NAMALWA (cell line): ENCODE data around the gene SPG11.
A peak's percentile ranks its signal among the peaks of the same experiment; 100 is the strongest.
"Not testable (repeated sequence)": the region's sequence is repeated elsewhere in the genome, so short reads cannot be mapped to it uniquely, and the experiment has no call there.

ENCODE experiments used
- DNase-seq: peaks from one replicate; pipeline ENCODE4 v3.0.0-alpha.2; 2015; ENCODE audit warnings: low spot score

Gene SPG11

DNA sequence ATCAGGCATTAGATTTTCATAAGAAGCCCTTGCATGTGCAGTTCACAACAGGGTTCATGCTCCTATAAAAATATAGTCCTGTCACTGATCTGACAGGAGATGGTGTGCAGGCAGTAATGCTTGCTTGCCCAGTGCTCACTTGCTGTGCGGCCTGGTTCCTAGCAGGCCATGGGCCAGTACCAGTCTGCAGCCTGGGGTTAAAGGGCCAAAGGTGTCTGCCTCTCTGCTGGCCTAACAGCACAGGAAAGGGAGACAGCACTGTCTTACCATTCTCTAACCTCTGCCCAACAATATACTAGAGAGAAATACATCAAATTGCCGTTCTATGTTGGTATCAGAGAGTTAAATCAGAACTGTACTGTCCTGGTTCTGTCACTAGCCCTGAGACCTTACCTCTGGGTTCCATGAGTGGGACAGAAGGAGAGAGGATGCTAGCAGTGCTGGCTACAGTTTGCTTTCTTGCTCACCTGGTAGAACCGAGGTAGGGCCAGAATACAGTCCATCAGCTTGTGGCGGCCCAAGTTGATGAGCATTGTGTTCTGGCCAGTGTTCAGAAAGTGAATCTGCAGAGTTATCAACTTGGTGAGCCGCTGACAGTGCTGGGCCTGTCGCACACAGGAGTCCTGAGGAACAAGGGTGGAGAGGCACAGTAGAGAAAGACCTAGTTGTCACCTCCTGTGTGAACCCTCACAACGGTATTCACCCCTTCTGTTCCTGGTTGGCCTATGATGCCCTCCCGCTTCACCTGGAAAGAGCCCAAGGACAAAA lies 97.9 kb downstream of the SPG11 start:
- DNase-seq = no peak

DNA sequence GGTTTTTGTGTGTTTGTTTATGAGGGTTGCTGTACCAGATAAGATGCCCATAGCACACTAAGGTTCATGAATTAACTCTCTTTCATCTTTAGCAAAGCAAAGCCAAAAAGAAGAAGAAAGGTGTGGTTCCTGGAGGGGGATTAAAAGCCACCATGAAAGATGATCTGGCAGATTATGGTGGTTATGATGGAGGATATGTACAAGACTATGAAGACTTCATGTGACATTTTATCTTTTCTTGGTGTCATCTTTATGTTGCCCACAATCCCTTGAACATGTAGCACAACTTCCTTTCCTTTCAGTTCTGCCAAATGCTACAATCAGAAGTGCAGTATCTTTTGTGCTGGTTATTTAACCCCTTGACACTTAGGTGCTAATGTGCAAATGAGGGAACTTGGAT lies 102.5 kb downstream of the SPG11 start:
- DNase-seq = not testable (repeated sequence)

DNA sequence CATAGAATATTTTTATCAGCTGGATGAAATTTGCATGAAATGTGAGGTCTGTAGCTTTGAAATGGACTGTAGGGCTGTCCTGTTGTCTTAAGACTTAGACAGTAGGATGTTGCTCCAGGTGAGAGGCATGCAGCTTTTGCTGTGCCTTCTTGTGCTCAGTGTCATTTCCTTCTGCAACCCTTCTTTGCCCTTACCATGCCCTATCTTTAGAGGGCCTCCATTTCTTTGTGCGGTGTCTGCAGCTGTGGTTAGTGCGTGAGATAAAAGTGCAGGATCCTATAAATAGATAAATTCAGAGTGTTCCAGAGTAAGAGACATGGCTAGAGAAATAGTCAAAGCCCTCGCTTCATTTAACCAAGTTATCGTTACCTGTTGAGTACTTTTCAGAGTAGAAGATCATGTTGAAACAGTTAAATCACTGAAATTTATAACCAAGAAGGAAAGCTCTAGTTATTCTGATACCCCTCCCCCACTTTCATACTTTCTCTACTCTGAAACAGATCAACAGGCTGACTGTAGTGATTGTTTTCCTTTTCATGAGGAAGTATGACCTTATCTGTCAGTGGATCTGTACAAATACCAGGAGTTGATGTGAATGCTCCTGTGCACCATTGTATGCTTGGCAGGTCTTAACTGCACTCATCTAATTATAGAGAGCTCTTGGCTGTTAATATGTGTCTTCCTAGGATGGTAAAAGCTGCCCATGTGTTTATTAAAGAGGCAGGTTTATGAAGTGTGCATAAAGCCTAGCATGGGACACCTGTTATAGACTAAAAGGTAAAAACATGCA lies 108.3 kb downstream of the SPG11 start:
- DNase-seq = no peak

DNA sequence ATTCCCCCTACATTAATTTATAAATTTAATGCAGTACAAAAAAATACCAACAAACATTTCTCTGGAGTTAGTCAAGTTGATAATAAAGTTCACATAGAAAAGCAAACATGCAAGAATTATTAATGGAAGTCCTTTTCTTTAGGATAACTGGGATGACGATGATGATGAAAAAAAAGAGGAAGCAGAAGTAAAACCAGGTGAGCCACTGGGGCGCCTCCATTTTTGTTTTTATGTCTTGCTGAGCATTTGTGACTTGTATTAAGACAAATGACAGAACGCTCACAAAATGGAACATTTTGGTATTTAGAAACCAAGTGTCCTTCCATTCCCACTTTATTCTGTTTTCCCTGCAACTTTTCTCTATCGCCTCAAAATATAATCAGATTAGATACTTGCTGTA lies 112.7 kb downstream of the SPG11 start:
- DNase-seq = no peak

DNA sequence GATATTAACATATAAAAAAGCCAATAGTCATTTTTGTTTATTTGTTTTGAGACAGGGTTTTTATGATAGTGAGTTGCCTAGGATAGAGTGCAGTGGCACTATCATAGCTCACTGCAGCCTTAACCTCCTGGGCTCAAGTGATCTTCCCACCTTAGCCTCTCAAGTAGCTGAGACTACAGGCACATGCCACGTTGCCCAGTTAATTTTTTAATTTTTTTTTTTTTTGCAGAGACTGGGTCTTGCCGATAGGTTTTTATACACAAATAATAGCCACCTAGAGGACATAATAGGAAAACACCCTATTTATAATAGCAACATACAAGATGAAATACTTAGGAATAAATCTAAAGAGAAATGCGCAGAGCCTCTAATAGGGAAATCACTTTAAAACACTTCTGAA lies 113.2 kb downstream of the SPG11 start:
- DNase-seq = peak; percentile 73

DNA sequence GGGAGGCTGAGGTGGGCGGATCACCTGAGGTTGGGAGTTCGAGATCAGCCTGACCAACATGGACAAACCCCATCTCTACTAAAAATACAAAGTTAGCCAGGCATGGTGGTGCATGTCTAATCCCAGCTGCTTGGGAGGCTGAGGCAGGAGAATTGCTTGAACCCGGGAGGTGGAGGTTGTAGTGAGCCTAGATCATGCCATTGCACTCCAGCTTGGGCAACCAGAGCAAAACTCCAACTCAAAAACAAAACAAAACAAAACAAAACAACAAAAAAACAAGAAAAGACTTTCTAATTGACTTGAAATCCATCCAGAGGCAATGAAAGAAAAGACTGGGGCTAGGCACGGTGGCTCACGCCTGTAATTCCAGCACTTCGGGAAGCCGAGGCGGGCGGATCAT lies 114.3 kb downstream of the SPG11 start:
- DNase-seq = not testable (repeated sequence)

DNA sequence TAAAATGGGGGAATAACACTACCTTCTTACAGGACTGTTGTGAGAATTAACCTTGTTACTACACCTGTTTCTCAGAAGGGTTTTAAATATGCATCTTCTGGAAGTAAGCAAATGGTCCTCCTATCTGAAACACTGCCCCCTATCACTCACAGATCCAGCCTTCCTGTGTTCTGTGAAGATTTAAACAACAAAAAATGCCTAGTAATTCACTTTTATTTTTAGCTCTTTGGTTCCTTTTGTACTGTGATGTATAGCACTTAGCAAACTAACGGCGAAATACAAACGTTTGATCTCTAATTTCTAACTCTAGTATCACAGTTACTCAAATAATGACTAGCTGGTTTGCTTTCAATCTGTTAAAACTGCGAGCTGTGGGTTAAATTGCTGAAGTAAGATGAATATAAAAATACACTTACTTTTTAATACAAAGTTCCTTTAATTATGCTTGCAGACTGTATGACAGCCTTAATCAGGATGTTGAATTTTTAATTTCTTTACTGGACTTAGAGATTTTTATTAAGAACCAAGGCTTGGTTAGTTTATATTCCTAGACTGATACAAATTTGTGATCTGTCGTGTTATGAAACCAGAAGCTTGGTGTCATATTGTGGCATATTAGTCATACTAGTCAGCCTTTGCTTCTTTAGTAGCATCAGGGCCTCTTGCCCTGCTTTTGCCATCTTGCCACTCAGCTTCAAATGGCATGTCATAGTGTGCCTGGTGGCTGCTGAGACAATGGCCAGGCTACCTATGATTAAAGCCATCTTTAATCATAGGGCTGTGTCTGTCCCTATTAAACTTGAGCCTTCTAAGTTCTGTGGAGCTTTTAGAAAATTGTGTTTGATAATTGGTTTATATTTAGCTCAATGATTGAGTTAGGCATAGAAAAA lies 117.3 kb downstream of the SPG11 start:
- DNase-seq = peak; percentile 63

DNA sequence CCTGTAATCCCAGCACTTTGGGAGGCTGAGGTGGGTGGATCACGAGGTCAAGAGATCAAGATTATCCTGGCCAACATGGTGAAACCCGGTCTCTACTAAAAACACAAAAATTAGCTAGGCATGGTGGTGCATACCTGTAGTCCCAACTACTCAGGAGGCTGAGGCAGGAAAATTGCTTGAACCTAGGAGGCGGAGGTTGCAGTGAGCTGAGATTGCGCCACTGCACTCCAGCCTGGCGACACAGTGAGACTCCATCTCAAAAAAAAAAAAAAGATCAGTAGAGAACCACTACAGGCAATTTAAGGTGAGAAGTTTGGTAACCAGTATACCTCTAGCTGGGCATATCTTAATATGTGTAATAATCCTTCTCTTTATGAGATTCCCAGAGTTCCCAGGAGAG lies 118.7 kb downstream of the SPG11 start:
- not testable (repeated sequence) for DNase-seq

DNA sequence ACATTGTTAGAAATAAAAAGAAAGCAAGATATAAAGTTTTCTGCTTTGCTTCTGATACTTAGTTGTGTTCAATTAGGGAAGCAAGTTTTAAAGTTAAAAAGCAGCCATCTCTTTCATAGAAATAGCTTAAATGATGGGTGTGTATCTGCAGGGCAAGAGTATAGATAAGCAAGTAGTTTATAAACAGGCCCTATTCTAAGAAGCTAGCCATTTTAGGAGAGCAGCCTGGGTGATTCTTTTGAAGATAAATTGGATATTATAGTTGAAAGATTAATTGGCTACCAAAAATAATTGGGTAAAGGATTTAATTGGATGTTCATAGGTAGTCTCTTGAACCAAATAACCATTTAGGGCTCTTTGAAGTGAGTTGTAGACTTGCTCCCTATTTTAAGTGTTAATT lies 120.9 kb downstream of the SPG11 start:
- DNase-seq = no peak

DNA sequence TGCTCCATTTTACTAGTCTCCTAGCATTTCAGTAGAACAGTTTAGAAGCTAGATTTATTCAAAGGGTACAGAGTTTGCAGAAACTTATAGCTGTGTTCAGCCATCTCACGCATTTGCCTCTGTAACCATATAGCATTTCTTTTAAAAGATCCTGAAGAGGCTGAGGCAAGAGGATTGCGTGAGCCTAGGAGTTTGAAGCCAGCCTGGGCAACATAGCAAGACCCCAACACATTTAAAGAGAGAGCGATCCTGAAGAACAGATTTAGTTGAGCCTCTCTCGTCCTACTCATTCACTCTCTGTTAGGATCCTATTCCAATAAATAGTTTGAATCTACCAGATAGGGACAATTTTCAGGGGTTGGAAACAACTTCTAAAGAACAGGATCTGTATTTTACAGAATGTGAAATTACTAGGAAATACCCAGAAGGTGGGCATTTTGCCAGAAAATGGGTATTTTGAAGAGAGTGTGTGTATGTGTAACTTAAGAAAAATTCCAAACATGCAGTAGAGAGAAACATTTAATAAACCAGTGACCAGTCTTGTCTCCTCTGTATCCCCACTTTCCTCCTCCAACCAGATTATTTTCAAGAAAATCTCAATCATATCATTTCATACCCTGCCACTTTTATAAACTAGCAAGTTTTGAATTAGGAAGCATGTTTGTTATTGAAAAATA lies 122.0 kb downstream of the SPG11 start:
- DNase-seq = no peak

DNA sequence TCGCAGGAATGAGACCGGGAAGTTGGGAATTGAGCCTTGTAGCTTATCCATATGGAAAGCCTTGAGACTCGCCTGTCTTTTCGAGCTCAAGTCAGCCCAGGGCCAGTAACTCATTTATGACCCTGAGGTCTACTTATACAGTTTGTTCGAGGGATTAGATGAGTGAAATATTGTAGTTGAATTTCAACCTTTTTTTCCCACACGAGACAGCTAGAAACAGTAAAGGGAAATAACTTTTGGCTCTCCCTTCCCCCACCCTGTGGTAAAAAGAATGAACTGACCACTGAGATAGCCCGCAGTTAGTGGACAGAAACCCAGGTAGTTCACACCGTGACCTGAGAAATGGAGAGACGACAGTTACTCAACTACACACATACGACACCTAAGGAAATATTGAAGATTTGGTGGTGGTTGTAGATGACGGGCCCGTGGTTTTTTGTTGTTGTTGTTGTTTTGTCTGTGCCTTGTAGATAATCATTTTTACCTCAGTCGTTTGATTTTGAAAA lies 125.7 kb downstream of the SPG11 start:
- DNase-seq = peak; percentile 50

DNA sequence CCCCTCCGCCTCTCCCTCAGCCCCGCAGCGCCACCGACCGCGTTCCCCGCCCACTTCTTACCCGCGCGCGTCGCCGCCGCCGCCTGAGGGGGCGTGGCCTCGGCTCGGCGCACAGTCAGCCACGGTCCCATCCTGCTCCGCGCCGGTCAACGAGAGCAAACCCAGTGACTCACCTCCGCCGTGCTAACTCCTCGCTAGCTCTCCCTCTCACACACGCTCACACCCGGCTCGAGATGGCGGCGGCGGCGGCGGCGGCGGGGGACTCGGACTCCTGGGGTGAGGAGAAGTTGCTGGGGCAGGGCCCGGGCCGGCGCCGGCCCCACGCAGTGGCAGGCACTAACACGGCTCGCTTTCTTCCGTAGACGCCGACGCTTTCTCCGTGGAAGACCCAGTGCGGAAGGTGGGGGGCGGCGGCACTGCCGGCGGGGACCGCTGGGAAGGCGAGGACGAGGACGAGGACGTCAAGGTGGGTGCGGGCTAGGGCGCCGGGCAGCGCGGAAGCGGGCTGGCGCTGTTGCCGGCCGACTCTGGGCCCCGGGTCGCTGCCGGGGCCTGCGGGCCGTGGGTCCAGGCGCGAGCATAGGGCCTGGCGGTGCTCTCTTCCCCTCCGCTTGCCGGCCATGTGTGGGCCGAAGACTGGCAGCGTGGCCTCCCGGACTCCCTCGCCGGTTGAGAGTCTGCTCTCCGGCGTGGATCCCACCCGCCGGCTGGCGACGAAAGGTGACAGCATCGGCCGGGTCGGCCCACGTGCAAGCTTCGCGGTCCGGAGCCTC lies 126.3 kb downstream of the SPG11 start, which contains the start of gene EIF3J:
TSS of gene EIF3J (plus strand) at position 186 of the 773 bp plus-strand sequence. CDS start at position 234, 48 bp downstream.
- peak; percentile 95 for DNase-seq

DNA sequence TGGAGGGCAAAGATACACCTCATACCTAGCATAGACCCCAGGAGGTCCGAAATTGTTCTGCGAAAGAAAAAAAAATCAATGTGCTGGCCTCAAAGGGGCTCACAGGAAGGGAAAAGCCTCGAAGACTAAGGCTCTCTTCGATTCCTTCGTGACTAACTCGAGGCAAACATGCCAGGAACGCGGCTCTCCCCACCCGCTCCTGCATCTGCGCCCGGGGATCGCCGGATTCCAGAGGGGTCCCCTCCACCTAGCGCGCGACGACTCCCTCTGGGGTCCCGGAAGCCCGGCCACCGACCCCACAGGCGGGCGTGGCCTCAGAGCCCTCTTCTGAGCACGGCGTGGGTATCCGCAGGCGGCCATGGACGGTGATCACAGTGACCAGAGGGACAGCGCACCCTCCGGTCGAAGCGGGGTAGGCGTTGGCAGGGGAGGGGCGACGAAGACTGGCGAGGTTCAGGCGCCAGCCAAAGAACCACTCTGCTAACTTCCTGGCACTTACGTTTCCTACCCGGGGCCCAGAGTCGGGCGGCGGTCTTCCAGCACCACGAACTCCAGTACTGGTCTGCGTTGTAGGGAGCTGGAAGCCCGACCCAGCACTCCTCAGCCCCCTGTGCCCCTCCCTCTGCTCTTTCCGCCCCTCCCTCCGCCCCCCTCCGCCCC lies 127.0 kb downstream of the SPG11 start:
- no peak for DNase-seq

DNA sequence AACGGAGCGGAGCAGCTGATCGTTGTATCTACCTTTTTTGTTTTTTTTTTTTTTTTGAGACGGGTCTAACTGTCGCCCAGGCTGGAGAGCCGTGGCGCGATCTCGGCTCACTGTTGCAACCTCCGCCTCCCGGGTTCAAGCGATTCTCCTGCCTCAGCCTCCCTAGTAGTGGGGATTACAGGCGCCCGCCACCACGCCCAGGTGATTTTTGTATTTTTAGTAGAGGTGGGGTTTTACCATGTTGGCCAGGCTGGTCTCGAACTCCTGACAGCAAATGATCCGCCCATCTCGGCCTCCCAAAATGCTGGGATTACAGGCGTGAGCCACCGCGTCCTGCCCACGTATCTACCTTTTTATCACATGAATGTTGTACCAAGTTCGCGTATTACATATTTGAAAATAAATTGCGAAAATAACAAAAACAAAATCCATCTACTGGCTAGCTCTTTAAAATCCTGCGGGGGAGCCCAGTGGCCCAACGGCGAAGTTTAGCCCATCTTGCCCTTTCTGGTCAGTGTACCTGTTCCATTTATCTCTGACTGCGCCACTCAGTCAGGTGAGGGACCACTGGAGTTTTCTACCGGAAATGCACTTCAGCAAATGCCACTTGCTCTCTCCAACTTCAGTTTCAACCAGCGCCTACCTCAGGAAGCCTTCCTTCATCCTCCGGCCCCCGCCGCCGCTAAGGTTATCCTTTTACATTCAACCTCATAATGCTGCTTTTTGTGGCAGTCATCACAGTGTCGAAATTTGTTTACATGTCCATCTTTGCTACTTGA lies 127.8 kb downstream of the SPG11 start:
- DNase-seq = peak; percentile 61

DNA sequence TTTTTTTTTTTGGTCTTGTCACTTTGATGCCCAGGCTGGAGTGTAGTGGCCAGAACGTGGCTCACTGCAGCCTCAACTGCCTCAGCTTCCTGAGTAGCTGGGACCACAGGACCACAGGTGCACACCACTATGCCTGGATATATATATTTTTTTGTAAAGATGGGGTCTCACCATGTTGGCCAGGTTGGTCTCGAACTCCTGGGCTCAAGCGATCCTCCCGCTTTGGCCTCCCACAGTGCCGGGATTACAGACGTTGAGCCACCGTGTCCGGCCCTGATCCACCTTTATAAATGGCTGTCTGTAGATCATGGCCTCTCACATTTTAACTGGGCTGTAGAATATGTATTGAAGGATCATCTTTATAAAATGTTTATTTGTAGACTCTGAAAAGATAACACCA lies 128.4 kb downstream of the SPG11 start:
- no peak for DNase-seq

DNA sequence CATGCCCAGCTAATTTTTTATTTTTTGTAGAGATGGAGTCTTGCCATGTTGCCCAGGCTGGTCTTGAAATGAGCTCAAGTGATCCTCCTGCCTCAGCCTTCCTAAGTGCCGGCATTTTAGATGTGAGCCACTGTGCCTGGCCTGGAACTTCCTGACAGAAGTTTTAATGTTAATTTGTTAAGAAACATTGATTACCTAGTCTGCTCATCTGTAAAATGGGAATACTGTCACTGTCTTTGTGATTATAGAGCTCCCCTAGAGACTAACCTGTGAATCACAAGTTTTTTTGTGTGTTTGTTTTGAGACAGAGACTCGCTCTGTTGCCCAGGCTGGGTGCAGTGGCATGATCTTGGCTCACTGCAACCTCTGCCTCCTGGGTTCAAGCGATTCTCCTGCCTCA lies 130.8 kb downstream of the SPG11 start:
- peak; percentile 59 for DNase-seq

DNA sequence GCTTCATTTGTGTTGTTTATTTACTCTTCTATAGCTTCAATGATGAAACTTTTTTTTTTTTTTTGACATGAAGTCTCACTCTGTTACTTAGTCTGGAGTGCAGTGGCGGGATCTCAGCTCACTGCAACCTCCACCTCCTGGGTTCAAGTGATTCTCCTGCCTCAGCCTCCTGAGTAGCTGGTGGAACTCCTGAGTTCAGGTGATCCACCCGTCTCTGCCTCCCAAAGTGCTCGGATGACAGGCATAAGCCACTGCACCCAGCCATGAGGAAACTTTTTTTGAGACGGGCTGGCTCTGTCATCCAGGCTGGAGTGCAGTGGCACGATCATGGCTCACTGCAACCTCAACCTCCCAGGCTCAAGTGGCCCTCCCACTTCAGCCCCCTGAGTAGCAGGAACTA lies 131.2 kb downstream of the SPG11 start:
- DNase-seq = not testable (repeated sequence)

DNA sequence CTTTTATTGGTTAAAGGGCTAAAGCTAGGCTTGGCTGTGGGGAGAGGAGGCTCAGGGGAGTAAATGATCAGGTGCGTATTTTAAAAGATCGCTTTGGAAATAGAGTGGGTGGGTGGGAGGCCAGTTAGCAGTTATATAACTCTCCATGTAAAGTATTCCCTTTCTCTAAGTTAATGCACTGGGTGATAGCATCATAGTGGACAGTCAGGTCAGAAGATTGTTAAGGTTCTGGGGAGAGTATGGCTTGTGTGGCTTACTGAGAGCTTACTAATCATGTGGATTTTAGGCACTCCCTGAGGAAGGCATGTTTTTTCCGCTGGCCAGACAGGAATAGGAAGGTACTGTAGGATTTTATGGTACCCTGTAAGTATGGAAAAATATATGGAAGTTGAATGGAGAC lies 132.8 kb downstream of the SPG11 start:
- no peak for DNase-seq

DNA sequence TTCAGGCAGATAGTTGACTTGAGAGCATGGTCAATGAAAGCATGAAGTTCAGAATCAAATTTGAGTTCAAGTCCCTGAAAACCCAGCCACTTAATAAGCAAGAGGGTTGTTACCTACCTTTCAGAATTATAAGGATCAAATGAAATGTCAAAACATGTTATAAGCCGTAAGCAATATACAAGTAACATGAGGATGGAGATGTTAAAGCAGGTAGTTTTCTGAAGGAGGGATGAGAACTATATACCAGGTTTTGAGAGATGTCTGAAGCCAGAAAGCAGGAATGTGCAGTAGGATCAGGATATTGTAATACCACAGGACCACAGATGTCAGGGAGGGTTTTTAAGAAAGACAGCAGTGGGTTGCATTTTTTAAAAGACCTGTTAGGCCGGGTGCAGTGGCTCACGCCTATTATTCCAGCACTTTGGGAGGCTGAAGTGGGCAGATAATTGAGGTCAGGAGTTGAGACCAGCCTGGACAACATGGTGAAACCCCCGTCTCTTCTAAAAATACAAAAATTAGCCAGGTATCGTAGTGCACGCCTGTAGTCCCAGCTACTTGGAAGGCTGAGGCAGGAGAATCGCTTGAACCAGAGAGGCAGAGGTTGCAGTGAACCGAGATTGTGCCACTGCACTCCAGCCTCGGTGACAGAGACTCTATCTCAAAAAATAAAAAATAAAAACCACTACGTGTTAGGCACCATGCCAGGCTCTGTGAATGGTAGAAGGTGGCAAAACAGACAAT lies 133.4 kb downstream of the SPG11 start:
- DNase-seq = no peak
